ENCODE data around the gene ACOXL. TPM values are rescaled to one million over a fixed set of nuclear protein-coding genes. Genes with fewer than 3 reads are reported as not detected.

The ACOXL gene
- polyA plus RNA-seq, 3 donors, result 0.10 TPM; not detected in 2

DNA sequence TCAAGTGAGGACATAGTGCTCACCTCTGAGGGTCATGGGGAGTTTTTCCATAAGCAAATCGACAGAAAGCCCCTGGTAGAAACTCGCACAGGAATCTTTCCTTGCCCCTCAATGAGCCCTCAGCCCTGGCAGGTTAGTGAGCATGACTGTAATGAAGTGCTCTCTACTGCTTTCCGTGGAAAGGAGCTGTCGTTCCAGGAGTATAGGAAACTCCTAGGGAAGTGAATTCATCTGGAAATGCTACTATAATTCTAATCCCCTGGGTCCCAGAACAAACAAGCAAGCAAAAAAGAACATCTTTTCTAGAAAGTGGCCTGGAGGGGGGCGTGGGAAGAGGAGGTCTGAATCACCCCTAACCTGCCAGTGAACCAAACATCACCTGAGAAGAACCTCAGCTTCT lies 406.5 kb downstream of the ACOXL start:
- 73 to 87% (median 75%) methylated on average over 5 of the region's 5 CpGs for WGBS, 3 donors
- no peak overlapping the region for H3K27ac ChIP-seq (ENCODE audit: low read depth, low read length)

- 27 to 70% (median 61%) methylated on average over 12 of the region's 12 CpGs for WGBS, 3 donors
- no peak overlapping the region for H3K27ac ChIP-seq (ENCODE audit: low read depth, low read length)
Measured at GRCh38 chr2:111139637-111140317, 407.4 kb downstream of the ACOXL start.

DNA sequence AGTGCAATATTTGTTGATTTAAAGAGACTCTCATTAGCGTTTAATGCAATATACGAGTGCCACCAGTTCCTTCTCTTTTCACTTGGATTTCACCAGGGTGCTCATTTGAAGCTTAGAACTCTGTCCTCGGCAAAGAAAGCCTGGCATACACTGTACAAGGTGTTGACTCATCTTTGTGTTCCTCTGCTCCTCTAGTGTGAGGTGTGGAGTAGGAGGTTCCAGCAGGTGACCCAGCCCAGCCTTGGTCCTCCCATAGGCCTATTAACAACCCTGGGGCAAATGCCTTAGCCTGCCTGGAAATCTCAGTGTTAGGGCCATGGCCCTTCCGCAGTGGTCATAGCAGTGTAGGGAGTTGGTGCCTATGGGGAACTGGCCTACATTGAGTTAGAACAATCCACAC lies 408.4 kb downstream of the ACOXL start:
- no peak overlapping the region for H3K27ac ChIP-seq (ENCODE audit: low read depth, low read length)
- 97 to 98% (median 98%) methylated on average over 4 of the region's 4 CpGs for WGBS, 3 donors

- H3K27ac ChIP-seq (ENCODE audit: low read depth, low read length), result no peak overlapping the region
- WGBS, 3 donors, result 93 to 100% (median 96%) methylated on average over 1 of the region's 1 CpG
Measured at GRCh38 chr2:111142101-111142500, 409.7 kb downstream of the ACOXL start.

GRCh38 chr2:111143107-111143842 lies 410.9 kb downstream of the ACOXL start:
- 87 to 97% (median 93%) methylated on average over 10 of the region's 10 CpGs for WGBS, 3 donors

GRCh38 chr2:111143843-111144198 lies 411.4 kb downstream of the ACOXL start:
- 91 to 96% (median 95%) methylated on average over 1 of the region's 1 CpG for WGBS, 3 donors
- no peak overlapping the region for H3K27ac ChIP-seq (ENCODE audit: low read depth, low read length)

More at GRCh38 chr2:111143107-111143842, 410.9 kb downstream of the ACOXL start:
- no peak overlapping the region for H3K27ac ChIP-seq (ENCODE audit: low read depth, low read length)

DNA sequence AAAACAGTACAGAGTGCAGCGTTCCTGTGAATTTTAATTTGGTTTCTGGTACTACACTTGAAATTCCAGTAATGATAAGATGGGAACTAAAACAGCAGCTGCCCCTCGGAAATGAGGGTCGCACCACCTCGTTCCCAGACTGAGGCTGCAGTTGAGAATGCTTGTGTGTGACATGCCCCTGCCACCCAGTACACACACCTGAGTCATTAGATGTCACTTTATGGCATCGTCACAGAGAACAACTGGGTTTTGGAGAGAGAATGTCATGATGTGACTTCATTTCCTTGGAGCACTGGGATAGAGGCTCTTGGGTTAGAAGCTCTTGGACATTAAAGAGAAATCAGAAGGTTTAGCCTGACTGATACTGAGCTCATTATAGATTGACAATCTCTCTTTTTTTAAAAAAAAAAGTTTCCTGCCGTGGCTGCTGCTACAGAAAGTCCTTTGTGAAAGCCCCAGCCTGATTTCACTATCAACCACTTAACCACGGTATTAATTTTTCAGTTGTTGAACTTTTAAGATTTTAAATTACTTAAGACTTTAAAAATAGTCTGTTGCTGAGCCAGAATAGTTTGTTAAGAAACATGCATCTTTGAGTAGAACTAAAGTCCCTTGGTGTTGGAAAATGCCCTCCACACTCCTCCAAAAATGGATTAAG lies 412.9 kb downstream of the ACOXL start:
- 80 to 94% (median 89%) methylated on average over 7 of the region's 7 CpGs for WGBS, 3 donors
- H3K27ac ChIP-seq (ENCODE audit: low read depth, low read length), result no peak overlapping the region

DNA sequence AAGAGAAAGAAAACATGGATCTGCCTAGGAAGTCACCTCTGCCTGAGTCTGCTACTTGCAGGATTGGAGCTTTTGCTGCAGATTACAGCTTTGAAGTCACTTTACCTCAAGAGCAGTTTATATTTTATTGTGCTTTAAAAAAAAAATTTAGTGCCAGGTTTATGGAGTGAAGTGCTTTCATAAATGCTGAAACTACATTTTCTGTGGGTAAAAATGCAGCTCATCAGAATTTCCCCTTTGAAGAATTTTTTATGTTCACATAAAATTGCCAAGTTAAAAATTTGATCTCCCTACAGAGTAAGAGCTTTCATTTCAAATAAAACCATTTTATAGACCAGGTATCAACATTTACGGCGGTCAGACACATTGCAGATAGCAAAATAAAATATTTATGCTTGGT lies 413.6 kb downstream of the ACOXL start:
- no peak overlapping the region for H3K27ac ChIP-seq (ENCODE audit: low read depth, low read length)
- WGBS, 3 donors, result 86 to 99% (median 95%) methylated on average over 2 of the region's 2 CpGs

GRCh38 chr2:111148225-111148873 lies 416.0 kb downstream of the ACOXL start:
- 84 to 92% (median 85%) methylated on average over 3 of the region's 3 CpGs for WGBS, 3 donors
- no peak overlapping the region for H3K27ac ChIP-seq (ENCODE audit: low read depth, low read length)

DNA sequence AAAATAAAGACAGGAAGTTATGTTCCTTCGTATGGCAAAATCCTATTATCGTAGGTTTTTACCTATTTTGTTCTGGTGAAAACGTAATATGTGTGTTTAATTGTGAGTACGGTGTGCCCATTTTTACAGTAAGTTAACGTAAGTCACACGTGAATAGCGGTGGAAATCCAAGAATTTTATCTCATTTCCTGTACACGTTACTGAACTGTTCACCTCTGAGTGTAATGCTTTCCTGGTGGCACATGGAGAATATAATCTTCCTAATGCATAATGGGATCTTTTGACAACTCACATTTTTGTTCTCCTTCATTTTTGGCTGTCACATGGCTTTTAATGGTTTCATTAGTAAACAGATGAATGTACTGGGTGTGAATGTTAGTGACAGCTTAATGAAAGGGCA lies 416.6 kb downstream of the ACOXL start:
- 56 to 84% (median 58%) methylated on average over 8 of the region's 8 CpGs for WGBS, 3 donors
- H3K27ac ChIP-seq (ENCODE audit: low read depth, low read length), result no peak overlapping the region

DNA sequence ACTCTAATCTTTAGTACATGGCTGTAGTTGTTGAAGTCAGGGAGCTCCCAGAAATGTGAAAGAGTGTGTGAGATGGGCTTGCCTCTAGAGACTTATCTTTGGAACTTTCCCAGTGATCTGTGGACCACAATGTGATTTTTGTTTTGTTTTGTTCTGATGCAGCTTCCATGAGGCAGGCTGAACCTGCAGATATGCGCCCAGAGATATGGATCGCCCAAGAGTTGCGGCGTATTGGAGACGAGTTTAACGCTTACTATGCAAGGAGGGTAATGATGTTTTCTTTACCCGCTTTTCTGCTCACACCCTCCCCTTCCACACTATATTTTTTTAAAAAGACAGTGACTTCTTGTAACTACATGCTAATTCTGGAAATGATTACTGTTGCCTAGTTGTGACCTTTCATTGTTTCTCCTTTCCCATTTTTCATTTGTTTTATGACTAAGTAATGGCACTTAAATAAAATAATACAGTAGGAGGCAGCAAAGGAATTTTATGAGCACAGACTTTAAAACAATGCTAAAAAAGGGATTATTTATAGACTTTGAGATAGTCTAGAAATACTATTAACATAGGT lies 417.6 kb downstream of the ACOXL start:
- WGBS, 3 donors, result 94 to 96% (median 95%) methylated on average over 7 of the region's 7 CpGs
- no peak overlapping the region for H3K27ac ChIP-seq (ENCODE audit: low read depth, low read length)

DNA sequence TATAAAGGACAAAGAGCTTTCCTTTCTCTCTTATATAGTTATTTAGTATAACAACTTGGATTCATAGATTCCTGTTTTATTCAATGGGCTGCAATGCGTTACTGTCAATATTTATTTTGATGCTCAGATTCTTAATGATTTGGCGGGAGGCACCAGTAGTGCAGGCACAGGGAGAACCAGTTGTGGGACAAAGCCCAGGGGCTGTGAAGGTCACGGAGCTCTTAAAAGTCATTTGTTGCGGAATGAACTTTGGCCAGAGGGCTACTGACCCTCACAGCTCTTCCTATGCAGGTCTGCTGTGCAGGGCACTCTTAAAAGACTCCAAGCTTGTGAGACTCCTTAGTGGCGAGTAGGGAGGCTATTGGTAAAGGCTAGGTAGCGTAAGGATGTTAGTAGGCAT lies 422.4 kb downstream of the ACOXL start:
- 85 to 97% (median 96%) methylated on average over 6 of the region's 6 CpGs for WGBS, 3 donors

GRCh38 chr2:111155610-111156009 lies 423.2 kb downstream of the ACOXL start:
- WGBS, 3 donors, result 54 to 86% (median 74%) methylated on average over 1 of the region's 1 CpG
- no peak overlapping the region for H3K27ac ChIP-seq (ENCODE audit: low read depth, low read length)

More for the DNA sequence above, 422.4 kb downstream of the ACOXL start:
- no peak overlapping the region for H3K27ac ChIP-seq (ENCODE audit: low read depth, low read length)

DNA sequence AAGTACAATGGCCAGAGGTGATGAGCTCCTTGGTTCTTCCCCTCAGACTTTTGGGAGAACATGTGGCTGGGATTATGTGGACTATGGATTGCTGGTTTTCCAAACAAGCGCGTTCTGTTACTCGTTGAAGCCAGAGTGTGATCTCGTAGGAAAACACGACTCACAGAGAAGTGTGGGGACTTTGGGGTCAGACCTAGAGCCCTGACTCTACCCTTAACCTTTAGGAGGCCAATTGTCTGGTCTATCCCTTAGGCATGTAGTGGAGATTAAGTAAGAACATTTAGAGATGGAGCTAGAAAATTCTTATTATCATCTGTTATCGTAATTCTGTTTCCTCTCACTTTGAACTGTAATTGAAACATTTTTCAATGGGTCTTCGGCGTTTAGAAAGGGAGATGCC lies 424.2 kb downstream of the ACOXL start:
- 90 to 95% (median 94%) methylated on average over 8 of the region's 8 CpGs for WGBS, 3 donors
- no peak overlapping the region for H3K27ac ChIP-seq (ENCODE audit: low read depth, low read length)

DNA sequence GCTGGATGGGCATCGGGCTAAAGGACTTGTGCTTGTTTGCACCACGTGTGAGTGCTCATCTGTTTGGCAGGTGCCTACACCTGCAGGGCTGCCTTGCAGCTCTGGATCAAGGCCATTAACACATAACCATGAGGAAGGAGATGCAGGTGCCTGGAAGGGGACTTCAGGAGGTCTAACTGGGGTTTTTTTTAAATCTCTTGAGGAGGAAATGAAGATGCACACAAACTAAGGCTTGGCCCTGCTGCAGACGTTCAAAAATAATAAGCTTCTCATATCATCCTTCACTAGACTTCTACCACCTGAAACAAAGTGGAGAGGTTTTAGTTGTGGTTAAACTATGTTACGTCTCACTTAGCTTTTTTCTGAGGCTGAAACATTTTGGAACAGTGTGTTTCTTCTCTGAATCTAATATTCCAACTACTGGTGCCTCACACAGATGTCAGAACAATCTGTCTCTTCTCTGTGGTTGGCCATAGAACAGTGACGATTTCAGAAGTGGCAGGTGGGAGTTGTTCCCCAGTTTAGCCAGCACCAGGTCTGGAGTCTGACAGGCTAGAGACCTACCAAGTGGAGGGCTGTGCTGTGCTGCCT lies 424.8 kb downstream of the ACOXL start:
- 59 to 86% (median 85%) methylated on average over 5 of the region's 5 CpGs for WGBS, 3 donors
- no peak overlapping the region for H3K27ac ChIP-seq (ENCODE audit: low read depth, low read length)

DNA sequence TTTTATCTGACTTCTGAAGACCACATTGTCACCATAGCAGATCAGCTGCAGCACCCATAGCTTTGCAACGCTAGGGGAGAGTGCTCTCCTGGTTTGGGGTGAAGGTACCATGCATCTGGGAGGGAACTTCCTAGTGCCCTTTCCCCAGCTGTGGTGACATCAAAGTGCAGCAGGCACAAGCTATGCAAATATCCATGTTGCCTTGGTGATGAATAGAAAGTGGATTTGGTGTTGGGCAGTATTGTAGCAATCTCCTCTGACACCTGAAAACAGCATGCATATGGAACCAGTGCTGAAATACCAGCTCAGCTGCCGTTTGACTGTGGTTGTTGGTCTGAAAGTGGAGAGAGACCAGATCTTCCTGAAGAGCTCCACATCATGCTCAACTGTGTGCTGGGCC lies 425.4 kb downstream of the ACOXL start:
- no peak overlapping the region for H3K27ac ChIP-seq (ENCODE audit: low read depth, low read length)
- 80 to 92% (median 86%) methylated on average over 2 of the region's 2 CpGs for WGBS, 3 donors

- 83 to 93% (median 87%) methylated on average over 5 of the region's 5 CpGs for WGBS, 3 donors
- H3K27ac ChIP-seq (ENCODE audit: low read depth, low read length), result no peak overlapping the region
Measured at GRCh38 chr2:111159641-111160040, 427.3 kb downstream of the ACOXL start.

GRCh38 chr2:111160758-111161157 lies 428.4 kb downstream of the ACOXL start:
- no peak overlapping the region for H3K27ac ChIP-seq (ENCODE audit: low read depth, low read length)
- WGBS, 3 donors, result 84 to 96% (median 88%) methylated on average over 3 of the region's 3 CpGs

All from adipose tissue (tissue), 3 donors.